GM12872 (cell line): Measurements from ENCODE around the gene ABCD4.

Experiments used
- TF ChIP-seq, protein P1 (sequence below): IDR thresholded peaks from 3 replicates; pipeline ENCODE4 v1.5.1; 2011; ENCODE audit warnings: low read depth, mild to moderate bottlenecking, low read length, moderate library complexity; ENCODE audit not compliant: insufficient read depth

Gene ABCD4

GRCh38 chr14:74297986-74298385 lies 4.7 kb downstream of the ABCD4 start:
- TF ChIP-seq, protein P1, sequence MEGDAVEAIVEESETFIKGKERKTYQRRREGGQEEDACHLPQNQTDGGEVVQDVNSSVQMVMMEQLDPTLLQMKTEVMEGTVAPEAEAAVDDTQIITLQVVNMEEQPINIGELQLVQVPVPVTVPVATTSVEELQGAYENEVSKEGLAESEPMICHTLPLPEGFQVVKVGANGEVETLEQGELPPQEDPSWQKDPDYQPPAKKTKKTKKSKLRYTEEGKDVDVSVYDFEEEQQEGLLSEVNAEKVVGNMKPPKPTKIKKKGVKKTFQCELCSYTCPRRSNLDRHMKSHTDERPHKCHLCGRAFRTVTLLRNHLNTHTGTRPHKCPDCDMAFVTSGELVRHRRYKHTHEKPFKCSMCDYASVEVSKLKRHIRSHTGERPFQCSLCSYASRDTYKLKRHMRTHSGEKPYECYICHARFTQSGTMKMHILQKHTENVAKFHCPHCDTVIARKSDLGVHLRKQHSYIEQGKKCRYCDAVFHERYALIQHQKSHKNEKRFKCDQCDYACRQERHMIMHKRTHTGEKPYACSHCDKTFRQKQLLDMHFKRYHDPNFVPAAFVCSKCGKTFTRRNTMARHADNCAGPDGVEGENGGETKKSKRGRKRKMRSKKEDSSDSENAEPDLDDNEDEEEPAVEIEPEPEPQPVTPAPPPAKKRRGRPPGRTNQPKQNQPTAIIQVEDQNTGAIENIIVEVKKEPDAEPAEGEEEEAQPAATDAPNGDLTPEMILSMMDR = no peak

DNA sequence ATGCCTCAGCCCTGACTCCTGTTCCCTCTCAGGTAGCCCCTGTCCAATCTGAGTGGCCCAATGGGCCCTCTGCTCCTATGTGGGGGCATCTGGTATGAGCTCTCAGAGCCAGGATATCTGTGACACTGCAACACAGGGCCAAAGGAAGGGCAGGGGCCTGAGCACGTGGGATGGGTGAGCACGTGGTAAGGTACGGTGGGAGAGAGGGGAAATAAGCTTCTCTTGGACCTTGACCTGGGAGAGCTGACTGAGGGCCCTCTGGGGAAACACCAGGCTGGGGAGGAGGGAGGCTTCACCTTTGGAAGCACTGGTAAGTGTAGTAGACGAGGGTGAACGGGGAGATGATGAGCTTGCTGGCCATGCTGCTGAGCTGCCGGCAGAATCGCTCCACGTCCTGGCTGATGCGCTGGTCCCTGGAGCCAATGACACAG lies 6.7 kb downstream of the ABCD4 start:
- TF ChIP-seq, protein P1 = no peak

- TF ChIP-seq, protein P1 = no peak
Measured at GRCh38 chr14:74293606-74294005, 9.1 kb downstream of the ABCD4 start.

GRCh38 chr14:74292061-74292460 lies 10.7 kb downstream of the ABCD4 start:
- TF ChIP-seq, protein P1 = no peak

DNA sequence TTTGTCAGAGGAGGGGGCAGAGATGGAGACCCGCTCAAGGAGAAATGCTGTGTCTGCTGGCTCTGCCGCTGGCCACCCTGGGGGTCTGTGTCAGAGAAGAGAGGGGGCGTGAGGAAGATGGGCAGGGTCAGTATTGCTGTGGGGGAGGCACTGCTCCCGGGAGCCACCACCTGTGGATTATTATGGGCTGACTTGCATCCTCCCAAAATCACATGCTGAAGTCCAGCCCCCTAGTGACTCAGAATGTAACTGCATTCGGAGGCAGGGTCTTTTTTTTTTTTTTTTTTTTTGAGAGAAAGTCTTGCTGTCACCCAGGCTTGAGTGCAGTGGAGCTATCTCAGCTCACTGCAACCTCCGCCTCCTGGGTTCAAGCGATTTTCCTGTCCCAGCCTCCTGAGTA lies 12.3 kb downstream of the ABCD4 start:
- TF ChIP-seq, protein P1 = peak; percentile 54; the same call in 2 of the 3 replicates

DNA sequence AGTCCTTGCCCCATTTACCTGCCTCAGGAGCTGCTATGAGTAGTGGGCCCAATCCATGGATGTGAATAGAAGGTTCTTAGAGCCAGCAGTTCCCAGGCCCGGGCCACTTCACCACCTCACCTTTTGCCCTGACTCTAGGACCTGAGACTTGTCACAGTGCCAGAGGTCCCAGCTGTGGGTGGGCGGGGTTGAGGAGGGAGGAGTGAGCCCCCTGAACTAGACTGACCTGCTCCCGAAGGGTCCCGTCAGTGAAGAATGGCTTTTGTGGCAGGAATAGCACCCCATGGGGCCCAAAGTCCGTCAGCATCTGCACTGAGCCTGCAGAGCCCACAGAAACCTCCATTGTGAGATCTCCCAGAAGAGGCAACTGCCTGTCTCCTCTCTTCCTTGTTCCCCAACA lies 12.9 kb downstream of the ABCD4 start:
- TF ChIP-seq, protein P1 = no peak

DNA sequence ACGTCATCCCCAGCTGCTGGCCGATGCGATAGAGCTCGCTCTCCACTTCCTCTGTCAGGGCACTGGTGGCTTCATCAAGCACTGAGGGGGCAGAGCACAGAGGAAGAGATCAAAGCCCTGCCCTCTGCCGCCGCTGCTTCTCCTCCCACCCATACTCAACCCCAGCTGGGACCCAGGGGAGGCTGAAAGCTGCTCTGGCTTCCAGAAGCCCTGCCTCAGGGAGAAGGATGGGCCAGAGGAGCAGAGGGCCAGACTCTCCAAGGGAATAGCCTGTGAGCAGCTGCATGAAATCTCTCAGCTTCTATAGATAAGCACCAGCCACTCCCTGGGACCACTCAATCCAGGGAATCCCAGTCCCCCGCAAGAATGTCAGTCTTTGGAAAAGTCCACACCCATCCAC lies 16.0 kb downstream of the ABCD4 start:
- TF ChIP-seq, protein P1 = no peak

- TF ChIP-seq, protein P1 = no peak
Measured at GRCh38 chr14:74281069-74281468, 21.7 kb downstream of the ABCD4 start.
